GM12891 (cell line): ENCODE results near the gene CD164L2.

Experiments
- POLR2A ChIP-seq: IDR thresholded peaks from 2 replicates; pipeline ENCODE4 v1.6.1; 2011; ENCODE audit warnings: low read depth, low read length, control low read depth
- POLR2AphosphoS5 ChIP-seq: IDR thresholded peaks from 2 replicates; pipeline ENCODE4 v1.6.1; 2011; ENCODE audit warnings: low read depth, low read length, control low read depth
- SPI1 ChIP-seq: IDR thresholded peaks from 2 replicates; pipeline ENCODE4 v1.6.1; 2011; ENCODE audit warnings: low read depth, low read length, control low read depth
- TAF1 ChIP-seq: IDR thresholded peaks from 2 replicates; pipeline ENCODE4 v1.6.1; 2011; ENCODE audit warnings: low read depth, low read length, control low read depth

- TF ChIP-seq POLR2A (no peak; the same call in 1 of the 2 replicates), POLR2AphosphoS5 (no peak; the same call in 1 of the 2 replicates), TAF1 (no peak), SPI1 (no peak)
These were observed 17.2 kb upstream of the CD164L2 start for GRCh38 chr1:27400082-27400962.
